Epithelial cell of esophagus (primary cell): ENCODE measurements around the gene PPIA.

ENCODE experiments used
- DNase-seq: peaks from one replicate; pipeline ENCODE4 v3.0.0; 2010; ENCODE audit warnings: low read depth
- H3K4me3 ChIP-seq: 2 replicates; pipeline ENCODE4 v1.5.1; 2011; ENCODE audit warnings: mild to moderate bottlenecking, low read length, control low read depth
- TF ChIP-seq, protein P1 (sequence below): IDR thresholded peaks from 2 replicates; pipeline ENCODE4 v1.5.1; 2011; ENCODE audit warnings: low read depth, mild to moderate bottlenecking, low read length, control low read depth, inconsistent platforms; ENCODE audit not compliant: insufficient read depth; ENCODE audit errors: missing control alignments

The PPIA gene

DNA sequence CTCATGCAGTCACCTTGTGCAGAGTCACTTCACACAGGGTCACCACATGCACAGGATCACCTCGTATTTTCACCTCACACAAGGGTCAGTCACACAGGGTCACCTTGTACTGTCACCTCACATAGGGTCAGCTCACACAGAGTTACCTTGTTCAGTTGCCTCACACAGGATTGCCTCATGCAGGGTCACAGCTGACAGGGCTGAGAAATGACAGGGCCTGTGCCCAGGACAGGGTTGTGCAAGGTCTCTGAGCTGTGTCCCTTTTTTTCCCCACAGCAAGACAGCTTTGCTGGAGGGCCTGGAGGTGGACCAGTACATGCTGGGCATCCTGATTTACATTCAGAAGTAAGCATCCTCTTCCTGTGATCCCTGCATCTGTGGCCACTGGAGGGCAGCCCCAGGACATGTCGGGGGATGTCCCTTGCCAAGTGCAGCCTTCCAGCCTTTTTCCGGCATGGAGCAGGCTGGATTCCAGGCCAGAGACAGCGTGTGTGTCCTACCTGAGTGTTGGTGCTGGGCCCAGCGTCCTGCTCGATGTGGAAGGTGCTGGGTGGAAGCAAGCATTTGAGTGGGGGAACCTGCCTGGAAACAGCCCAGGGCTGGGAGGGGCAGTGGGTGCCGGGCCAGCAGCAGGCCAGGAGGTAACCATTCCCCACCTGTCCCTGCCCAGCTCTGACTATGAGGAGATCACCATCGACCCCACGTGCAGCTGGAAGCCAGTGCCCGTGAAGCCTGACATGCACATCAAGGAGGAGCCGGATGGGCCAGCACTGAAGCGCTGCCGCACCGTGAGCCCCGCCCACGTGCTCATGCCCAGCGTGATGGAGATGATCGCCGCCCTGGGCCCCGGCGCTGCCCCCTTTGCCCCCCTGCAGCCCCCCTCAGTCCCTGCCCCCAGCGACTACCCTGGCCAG is 31.6 kb upstream of the PPIA start:
- no peak for DNase-seq
- TF ChIP-seq, protein P1, sequence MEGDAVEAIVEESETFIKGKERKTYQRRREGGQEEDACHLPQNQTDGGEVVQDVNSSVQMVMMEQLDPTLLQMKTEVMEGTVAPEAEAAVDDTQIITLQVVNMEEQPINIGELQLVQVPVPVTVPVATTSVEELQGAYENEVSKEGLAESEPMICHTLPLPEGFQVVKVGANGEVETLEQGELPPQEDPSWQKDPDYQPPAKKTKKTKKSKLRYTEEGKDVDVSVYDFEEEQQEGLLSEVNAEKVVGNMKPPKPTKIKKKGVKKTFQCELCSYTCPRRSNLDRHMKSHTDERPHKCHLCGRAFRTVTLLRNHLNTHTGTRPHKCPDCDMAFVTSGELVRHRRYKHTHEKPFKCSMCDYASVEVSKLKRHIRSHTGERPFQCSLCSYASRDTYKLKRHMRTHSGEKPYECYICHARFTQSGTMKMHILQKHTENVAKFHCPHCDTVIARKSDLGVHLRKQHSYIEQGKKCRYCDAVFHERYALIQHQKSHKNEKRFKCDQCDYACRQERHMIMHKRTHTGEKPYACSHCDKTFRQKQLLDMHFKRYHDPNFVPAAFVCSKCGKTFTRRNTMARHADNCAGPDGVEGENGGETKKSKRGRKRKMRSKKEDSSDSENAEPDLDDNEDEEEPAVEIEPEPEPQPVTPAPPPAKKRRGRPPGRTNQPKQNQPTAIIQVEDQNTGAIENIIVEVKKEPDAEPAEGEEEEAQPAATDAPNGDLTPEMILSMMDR: no peak
- no peak overlapping the region for H3K4me3 ChIP-seq

DNA sequence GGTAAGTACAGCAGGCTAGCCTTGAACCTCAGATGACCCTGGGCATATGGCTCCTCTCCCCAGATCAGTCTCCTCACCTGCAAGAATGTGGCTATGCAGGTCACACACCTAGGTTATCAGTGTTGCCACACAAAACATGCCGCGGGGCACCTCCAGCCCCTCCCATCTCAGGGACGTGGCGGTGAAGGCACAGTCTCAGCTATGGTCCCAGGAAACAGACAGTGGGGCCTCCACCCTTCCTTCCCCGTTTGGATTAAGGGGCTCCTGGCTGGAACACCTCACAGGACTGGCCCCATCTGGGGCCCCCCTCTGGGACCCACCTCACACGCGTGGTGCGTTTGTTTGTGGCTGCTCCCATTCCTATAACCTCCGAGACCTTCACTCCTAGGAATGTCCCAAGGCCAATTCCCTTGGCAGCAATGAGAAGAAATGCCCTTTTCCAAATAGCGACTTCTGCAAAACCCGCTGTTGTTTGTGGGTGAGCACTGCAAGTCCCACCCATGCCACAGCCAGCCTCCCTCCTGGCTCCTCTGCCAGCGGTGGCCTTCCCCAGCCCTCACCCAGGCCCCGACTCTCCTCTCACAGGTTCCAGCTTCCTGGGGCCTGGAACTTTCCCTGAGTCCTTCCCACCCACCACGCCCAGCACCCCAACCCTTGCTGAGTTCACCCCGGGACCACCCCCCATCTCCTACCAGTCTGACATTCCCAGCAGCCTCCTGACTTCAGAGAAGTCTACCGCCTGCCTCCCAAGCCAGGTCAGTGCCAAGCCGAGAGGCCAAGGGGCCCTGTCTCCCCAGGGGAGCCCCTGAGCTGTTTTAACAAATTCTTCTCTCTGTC is 30.7 kb upstream of the PPIA start:
- TF ChIP-seq, protein P1: no peak
- H3K4me3 ChIP-seq: no peak overlapping the region
- DNase-seq: no peak

DNA sequence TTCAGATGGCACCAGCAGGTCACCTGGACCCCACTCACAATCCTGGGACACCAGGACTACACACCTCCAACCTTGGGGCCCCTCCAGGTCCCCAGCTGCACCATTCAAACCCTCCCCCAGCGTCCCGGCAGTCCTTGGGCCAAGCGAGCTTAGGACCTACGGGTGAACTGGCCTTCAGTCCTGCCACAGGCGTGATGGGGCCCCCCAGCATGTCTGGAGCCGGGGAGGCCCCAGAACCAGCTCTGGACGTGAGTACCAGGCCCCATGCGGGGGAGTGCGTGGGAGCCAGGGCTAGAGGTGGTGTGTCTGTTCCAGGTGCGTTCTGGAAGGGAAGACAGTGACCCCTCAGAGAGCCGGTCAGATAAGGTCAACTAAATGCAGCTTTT is 30.1 kb upstream of the PPIA start:
- no peak for DNase-seq
- TF ChIP-seq, protein P1: no peak
- H3K4me3 ChIP-seq: no peak overlapping the region

DNA sequence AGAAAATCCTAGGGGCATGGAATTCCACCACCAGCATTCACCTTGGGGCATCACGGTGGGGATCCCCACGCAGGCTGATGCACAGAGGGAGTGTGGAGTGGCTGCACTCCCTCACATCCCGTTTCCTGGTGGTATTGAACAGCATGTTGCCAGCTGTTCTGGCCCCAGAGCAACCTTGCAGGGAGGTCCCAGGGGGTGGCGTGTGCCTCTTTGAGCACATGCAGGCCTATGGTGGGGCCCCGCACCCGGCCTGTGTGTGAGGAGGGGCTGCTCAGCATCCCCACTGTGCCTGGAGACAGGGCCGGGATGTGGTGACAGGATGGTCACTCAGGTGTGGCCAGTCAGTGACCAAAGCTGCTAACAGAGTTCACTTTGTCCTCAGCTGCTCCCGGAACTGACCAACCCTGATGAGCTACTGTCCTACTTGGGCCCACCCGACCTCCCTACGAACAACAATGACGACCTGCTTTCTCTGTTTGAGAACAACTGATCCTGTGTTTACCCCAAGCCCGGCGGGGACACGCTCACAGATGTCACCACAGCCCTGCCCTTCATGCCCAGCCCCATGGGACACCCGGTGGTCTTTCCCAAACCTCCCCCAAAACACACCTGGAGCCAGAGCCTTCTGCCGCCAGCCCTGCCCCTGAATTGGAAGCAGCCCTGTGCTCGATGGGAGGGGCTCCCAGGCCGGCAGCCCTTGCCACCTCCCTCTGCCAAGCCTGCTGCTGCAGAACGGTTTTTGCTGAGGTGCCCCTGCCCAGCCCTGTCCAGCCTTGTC is 29.2 kb upstream of the PPIA start:
- H3K4me3 ChIP-seq: no peak overlapping the region
- TF ChIP-seq, protein P1: no peak
- DNase-seq: no peak

DNA sequence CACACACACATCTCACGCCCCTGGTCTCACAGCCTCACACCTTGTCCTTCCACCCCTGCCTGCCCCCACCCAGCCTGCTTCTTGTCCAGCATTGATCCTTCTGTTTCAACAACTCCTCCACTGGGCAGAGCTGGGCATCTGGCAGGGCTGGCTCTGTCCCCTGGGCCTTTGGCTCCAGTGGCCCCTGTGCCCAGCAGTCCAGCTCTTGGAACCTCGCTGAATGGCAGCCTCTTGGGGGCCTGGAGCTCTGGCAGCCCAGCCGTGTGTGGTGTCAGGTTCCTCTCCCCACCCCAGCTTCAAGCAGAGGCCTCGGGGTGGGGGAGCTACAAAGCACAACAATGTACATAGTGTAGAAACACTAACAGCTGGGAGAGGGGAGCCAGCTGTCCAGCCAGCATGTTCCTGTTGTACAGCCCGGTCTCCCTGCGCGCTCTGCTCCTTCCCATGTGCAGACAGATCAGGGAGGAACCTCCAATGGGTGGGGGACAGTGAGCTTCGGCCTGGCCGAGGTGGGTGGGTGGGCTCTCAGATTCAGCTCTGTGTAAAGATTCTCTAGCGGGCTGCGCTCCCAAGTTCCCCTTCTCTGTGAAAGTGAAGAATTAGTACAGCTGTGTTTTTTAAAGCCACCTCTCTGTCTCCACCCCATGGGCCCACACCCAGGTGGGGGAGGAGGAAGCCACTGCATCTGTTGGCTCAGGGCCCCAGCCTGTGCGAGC is 28.4 kb upstream of the PPIA start:
- no peak for DNase-seq
- TF ChIP-seq, protein P1: no peak
- H3K4me3 ChIP-seq: no peak overlapping the region
